Endothelial cell (in vitro differentiated cells): ENCODE results near the gene PHF2. TPM values are rescaled to one million over a fixed set of nuclear protein-coding genes. Genes with fewer than 3 reads are reported as not detected.

Experiments used
- DNase-seq: peaks from one replicate; pipeline ENCODE4 v3.0.0; 2021; ENCODE audit warnings: low spot score
- H3K27ac Mint-ChIP-seq: one replicate; pipeline ENCODE4 v1.8.0; 2021; ENCODE audit warnings: mixed read lengths, inconsistent platforms; ENCODE audit not compliant: unreplicated experiment
- H3K27me3 Mint-ChIP-seq: one replicate; pipeline ENCODE4 v1.8.0; 2021; ENCODE audit warnings: mild to moderate bottlenecking, moderate library complexity, mixed read lengths, inconsistent platforms; ENCODE audit not compliant: unreplicated experiment
- H3K36me3 Mint-ChIP-seq: one replicate; pipeline ENCODE4 v1.8.0; 2021; ENCODE audit warnings: mild to moderate bottlenecking, low read depth, mixed read lengths, inconsistent platforms; ENCODE audit not compliant: unreplicated experiment
- H3K4me1 Mint-ChIP-seq: one replicate; pipeline ENCODE4 v1.8.0; 2021; ENCODE audit warnings: mild to moderate bottlenecking, mixed read lengths, inconsistent platforms; ENCODE audit not compliant: unreplicated experiment
- H3K4me3 Mint-ChIP-seq: one replicate; pipeline ENCODE4 v1.8.0; 2021; ENCODE audit warnings: mild to moderate bottlenecking, mixed read lengths, inconsistent platforms; ENCODE audit not compliant: unreplicated experiment
- H3K9me3 Mint-ChIP-seq: one replicate; pipeline ENCODE4 v1.8.0; 2021; ENCODE audit warnings: mixed read lengths, inconsistent platforms; ENCODE audit not compliant: unreplicated experiment
- total RNA-seq: library from RNA; stranded (reverse); fragmentation: NEBNext Ultra II Directional; extraction: Animal tissue kit (Norgen Biotek cat#: 25700); gene quantifications from one replicate; pipeline ENCODE4 v1.2.1, GENCODE V29; 2021; ENCODE audit not compliant: unreplicated experiment
- TF ChIP-seq, protein P1 (sequence below): fragments of 200-600 bp; sonication (generic); IDR thresholded peaks from one replicate; pipeline ENCODE4 v1.5.0; 2021; ENCODE audit warnings: antibody characterized with exemption; ENCODE audit not compliant: unreplicated experiment

Gene PHF2
- total RNA-seq, 1 donor from 2014 or later = 20.9 TPM

DNA sequence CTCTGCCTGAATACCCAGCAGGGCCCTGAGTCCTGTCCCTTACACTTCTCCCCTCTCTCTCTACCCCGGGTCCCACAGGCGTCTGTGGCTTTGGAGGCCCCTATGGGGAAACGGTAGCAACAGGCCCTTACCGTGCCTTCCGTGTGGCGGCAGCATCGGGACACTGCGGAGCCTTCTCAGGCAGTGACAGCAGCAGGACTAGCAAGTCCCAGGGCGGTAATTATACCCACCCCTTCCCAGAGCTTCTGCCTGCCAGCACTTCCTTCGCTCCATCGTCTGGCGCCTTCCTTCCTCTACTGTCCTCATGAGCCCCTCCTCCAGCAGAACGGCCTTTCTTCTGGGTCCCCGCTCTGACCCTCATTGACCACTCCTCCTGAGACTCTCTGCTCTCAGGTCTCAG is 17.9 kb upstream of the PHF2 start:
- Mint-ChIP-seq H3K4me1 (no peaks in the 10 kb centered on the region), H3K27me3 (peaks cover 1% of the 10 kb centered on the region), H3K36me3 (peaks cover 39% of the 10 kb centered on the region), H3K4me3 (peak overlapping the region; percentile 57), H3K27ac (no peak overlapping the region), H3K9me3 (no peaks in the 10 kb centered on the region)
- TF ChIP-seq, protein P1, sequence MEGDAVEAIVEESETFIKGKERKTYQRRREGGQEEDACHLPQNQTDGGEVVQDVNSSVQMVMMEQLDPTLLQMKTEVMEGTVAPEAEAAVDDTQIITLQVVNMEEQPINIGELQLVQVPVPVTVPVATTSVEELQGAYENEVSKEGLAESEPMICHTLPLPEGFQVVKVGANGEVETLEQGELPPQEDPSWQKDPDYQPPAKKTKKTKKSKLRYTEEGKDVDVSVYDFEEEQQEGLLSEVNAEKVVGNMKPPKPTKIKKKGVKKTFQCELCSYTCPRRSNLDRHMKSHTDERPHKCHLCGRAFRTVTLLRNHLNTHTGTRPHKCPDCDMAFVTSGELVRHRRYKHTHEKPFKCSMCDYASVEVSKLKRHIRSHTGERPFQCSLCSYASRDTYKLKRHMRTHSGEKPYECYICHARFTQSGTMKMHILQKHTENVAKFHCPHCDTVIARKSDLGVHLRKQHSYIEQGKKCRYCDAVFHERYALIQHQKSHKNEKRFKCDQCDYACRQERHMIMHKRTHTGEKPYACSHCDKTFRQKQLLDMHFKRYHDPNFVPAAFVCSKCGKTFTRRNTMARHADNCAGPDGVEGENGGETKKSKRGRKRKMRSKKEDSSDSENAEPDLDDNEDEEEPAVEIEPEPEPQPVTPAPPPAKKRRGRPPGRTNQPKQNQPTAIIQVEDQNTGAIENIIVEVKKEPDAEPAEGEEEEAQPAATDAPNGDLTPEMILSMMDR = no peak
- DNase-seq = no peak

DNA sequence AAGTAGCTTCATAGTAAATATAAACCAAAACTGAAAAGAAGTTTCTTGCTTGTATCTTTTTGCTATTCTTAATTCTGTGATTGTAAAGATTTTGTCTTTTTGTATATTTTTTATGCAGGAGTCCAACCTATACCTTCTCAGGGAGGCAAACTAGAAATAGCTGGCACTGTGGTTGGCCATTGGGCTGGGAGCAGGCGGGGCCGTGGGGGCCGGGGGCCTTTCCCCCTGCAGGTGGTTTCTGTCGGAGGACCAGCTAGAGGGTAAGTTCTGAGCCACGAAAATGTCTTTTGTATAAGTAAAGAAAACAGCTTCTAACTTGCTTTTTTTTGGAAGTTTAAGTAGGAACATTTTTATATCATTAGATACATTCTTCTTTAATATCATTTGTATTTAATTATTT is 15.4 kb upstream of the PHF2 start:
- Mint-ChIP-seq H3K9me3 (no peaks in the 10 kb centered on the region), H3K4me1 (peaks cover 2% of the 10 kb centered on the region), H3K4me3 (no peak overlapping the region), H3K27ac (no peak overlapping the region), H3K27me3 (peaks cover 1% of the 10 kb centered on the region), H3K36me3 (peaks cover 48% of the 10 kb centered on the region)
- TF ChIP-seq, protein P1 = no peak
- DNase-seq = no peak

DNA sequence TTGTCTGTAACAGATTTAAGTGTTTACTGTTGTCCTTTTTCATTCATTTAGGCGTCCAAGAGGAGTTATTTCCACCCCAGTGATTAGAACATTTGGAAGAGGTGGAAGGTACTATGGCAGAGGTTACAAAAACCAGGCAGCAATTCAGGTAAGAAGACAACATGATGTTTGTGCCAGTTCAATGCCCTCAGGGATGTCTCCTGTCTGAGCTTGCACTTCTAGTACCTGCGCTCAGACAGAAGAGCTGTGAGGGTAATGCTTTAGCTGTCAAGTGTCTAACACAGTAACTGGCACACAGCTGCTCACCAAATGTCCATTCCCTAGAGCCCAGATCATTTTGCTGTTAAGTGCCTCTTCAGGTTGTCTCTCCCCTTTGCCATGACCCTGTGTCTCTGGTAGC is 14.2 kb upstream of the PHF2 start:
- Mint-ChIP-seq H3K9me3 (no peaks in the 10 kb centered on the region), H3K4me1 (peaks cover 5% of the 10 kb centered on the region), H3K27ac (no peak overlapping the region), H3K4me3 (no peak overlapping the region), H3K27me3 (peaks cover 1% of the 10 kb centered on the region), H3K36me3 (peaks cover 44% of the 10 kb centered on the region)
- TF ChIP-seq, protein P1 = no peak
- no peak for DNase-seq

DNA sequence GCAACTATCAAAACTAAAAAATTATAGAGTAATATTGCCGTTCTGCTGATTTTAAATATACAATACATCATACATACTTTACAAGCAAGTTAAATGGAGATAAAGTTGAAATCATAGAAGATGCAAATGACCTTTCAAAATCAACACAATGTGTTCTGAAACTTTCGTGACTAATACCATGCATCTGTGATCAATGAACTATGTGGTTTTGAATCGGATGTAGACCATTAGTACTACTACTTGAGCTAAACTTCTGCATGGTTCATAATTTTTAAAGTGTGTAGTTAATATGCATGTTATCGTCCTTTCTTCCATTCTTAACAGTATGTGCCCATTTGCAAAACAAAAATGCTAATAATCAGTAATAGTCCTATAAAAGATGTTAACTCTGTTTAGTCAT is 11.3 kb upstream of the PHF2 start:
- Mint-ChIP-seq H3K9me3 (no peaks in the 10 kb centered on the region), H3K36me3 (peaks cover 24% of the 10 kb centered on the region), H3K4me1 (peaks cover 10% of the 10 kb centered on the region), H3K4me3 (no peak overlapping the region), H3K27ac (no peak overlapping the region), H3K27me3 (no peaks in the 10 kb centered on the region)
- DNase-seq = no peak
- TF ChIP-seq, protein P1 = no peak

DNA sequence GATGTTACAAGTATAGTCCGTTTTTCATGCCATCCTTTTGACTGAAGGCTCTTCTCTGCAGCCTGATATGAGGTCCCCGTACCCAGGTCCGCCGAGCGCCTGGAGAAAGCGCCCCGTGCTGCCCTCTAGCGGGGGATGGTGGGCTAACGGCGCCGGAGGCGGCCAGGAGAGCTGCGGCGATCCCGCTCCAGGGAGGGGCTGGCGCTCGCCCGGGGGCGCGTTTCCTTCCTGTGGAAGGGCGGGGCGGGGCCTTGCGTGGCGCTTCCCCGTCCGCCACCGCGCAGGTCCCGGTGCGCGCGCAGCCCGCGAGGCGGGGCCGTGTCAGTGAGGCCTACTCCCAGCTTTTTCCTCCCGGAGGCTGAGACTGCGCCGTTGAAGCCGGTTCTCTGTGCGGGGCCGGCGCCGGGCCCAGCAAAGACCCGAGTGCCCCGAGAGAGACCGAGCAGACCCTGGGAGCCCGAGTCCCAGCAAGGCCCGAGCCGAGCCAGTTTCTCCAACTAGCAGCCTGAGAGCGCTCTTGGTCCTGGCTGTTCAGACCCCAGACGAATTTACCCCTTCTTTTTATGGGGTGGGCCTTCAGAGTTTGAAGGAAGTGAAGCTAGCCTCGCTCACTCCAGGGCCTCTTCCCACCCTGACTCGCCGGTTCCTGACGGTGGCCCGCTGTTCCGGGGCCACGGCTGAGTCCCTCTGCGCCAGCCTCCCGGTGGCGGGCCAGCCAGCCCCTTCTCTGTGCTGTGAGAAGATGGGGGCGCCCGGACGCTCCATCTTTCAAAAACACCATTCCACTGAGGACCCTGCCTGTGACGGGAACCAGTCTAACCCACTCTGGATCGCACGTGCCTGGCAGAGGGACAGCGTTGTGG is 9.7 kb upstream of the PHF2 start:
- no peaks in the 10 kb centered on the region for H3K27me3 Mint-ChIP-seq

More for the DNA sequence above, 9.7 kb upstream of the PHF2 start:
- TF ChIP-seq, protein P1 = peak; percentile 89
- H3K4me1 Mint-ChIP-seq = peaks cover 10% of the 10 kb centered on the region
- DNase-seq = peak; percentile 100
- H3K36me3 Mint-ChIP-seq = peaks cover 29% of the 10 kb centered on the region
- H3K4me3 Mint-ChIP-seq = peak overlapping the region; percentile 65
- H3K9me3 Mint-ChIP-seq = no peaks in the 10 kb centered on the region
- H3K27ac Mint-ChIP-seq = no peak overlapping the region
